Measurements from ENCODE around the gene PCA3.

Gene PCA3

GRCh38 chr9:76835571-76836283 lies 71.5 kb downstream of the PCA3 start:
- DNase-seq = no peak

All from activated CD4-positive, alpha-beta T cell treated with anti-CD3 and anti-CD28 coated beads, Interleukin-2, amount 50 U/mL, for 16 hours (primary cell).